ENCODE measurements around the gene MMP24OS.

DNA sequence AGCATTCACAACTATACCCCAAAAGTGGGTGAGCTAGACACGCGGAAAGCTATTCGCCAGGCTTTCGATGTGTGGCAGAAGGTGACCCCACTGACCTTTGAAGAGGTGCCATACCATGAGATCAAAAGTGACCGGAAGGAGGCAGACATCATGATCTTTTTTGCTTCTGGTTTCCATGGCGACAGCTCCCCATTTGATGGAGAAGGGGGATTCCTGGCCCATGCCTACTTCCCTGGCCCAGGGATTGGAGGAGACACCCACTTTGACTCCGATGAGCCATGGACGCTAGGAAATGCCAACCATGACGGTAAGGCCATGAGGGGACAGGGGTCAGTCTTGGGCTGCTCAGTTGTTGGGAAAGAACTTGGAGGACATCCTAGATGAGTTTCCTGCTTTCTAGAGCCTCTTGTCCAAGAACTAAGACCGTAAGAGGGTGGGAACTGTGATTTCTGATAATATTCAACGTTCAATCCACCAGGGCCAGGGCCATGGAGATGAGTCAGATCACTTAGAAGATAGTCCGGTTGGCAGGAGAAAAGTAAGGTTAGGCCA lies 23.4 kb downstream of the MMP24OS start:
- TF ChIP-seq, protein P1, sequence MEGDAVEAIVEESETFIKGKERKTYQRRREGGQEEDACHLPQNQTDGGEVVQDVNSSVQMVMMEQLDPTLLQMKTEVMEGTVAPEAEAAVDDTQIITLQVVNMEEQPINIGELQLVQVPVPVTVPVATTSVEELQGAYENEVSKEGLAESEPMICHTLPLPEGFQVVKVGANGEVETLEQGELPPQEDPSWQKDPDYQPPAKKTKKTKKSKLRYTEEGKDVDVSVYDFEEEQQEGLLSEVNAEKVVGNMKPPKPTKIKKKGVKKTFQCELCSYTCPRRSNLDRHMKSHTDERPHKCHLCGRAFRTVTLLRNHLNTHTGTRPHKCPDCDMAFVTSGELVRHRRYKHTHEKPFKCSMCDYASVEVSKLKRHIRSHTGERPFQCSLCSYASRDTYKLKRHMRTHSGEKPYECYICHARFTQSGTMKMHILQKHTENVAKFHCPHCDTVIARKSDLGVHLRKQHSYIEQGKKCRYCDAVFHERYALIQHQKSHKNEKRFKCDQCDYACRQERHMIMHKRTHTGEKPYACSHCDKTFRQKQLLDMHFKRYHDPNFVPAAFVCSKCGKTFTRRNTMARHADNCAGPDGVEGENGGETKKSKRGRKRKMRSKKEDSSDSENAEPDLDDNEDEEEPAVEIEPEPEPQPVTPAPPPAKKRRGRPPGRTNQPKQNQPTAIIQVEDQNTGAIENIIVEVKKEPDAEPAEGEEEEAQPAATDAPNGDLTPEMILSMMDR (IDR thresholded peaks at IDR 0.05; ENCODE audit: poor library complexity): no peak
- TF ChIP-seq EZH2 (IDR thresholded peaks at IDR 0.05; ENCODE audit: borderline replicate concordance): no peak
- no peak for TF ChIP-seq EZH2phosphoT487 (IDR thresholded peaks at IDR 0.05; ENCODE audit: low read depth, severe bottlenecking, unreplicated experiment)
